Stimulated activated CD4-positive, alpha-beta T cell treated with anti-CD3 and anti-CD28 coated beads, Interleukin-12 subunit alpha, Interleukin-12 subunit beta, amount 100 ng/mL, for 48 hours (primary cell): ENCODE measurements around the gene NRIP1.

ENCODE experiments used
- DNase-seq, 3 donors: peaks; one replicate each; pipeline ENCODE4 v3.0.0-alpha.2; 2020; ENCODE audit warnings: low read depth in 2 of 3, low spot score in 1 of 3

Gene NRIP1, protein sequence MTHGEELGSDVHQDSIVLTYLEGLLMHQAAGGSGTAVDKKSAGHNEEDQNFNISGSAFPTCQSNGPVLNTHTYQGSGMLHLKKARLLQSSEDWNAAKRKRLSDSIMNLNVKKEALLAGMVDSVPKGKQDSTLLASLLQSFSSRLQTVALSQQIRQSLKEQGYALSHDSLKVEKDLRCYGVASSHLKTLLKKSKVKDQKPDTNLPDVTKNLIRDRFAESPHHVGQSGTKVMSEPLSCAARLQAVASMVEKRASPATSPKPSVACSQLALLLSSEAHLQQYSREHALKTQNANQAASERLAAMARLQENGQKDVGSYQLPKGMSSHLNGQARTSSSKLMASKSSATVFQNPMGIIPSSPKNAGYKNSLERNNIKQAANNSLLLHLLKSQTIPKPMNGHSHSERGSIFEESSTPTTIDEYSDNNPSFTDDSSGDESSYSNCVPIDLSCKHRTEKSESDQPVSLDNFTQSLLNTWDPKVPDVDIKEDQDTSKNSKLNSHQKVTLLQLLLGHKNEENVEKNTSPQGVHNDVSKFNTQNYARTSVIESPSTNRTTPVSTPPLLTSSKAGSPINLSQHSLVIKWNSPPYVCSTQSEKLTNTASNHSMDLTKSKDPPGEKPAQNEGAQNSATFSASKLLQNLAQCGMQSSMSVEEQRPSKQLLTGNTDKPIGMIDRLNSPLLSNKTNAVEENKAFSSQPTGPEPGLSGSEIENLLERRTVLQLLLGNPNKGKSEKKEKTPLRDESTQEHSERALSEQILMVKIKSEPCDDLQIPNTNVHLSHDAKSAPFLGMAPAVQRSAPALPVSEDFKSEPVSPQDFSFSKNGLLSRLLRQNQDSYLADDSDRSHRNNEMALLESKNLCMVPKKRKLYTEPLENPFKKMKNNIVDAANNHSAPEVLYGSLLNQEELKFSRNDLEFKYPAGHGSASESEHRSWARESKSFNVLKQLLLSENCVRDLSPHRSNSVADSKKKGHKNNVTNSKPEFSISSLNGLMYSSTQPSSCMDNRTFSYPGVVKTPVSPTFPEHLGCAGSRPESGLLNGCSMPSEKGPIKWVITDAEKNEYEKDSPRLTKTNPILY (N-terminal part only)

DNA sequence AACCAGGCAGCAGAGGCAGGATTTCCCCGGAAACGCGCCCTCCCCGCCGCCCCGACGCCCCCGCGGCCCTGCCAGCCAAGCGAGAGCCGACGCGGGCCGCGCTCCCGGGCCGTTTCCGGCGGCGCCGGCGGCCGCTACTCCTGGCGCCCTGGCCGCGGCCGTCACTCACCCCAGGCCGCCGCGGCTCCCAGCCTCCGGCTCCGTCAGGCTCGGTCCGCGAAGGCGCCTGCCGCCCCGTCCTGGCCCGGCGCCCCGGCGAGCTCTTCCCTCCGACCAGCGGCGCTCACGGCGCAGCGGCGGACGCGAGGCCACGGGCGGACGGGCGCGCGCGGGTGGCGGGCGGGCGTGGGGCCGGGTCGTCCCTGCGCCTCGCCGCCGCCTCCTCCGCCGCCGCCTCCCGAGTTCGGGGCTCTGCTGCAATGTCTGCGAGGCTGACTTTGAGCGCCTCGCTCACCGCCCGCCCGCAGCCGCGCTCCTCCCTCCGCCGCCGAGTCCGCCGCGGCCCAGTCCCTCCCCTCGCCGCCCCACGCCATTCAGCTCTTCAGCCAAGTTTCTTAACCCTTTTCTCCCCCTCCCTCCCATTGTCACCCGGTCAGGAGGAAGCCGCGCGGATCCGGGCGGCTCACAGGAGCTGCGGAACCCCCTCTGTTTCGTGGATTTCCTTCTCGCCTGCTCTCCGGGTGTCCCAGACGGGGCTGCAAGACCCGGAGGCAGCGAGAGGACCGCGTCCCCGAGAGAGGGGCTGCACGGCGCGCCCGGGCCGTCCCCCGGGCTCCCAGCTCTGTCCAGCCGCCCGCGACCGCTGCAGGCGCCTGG lies at the start of gene NRIP1:
Gene NRIP1 (minus strand): TSS at position 425 of the 816 bp plus-strand sequence. CDS start 96,808 bp downstream, outside the sequence.
- peak; percentile 58 to 74 (median 62) for DNase-seq

DNA sequence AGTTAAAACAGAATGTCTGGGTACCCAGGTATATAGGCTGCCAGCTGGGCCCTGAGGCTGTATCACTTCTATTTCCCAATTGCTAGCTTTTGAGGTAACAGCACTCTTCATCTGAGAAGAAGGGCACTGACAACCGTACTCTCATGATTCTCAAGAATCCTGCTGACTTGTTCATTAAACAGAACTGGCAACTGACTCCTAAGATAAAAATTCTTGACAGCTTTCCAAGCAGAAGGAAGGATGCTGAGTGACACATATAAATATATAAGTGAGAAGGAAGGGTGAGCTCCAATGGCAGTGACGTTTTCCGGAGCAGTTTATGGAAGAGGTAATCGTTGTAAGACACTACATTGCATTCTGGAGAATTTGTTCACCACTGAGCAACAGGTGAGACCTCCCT lies 48.1 kb upstream of the NRIP1 start:
- no peak for DNase-seq

DNA sequence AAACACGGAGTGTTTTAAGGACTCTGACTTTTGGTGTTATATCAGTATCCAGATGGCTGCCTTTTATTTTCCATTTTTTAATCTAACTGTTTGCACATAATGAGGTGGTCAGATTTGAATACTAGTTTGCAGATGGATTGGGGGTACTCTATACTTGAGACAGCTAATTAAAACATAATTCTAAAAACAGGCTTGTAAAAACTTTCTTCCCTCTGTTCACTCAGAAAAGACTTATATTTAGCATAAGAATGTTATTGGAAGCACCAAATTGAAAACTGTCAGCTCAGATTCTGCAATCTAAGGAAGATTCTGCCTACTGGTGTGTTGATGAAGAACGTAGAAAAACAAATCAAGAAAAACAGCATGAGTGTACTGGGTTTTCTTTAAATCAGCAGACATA lies 44.0 kb upstream of the NRIP1 start:
- no peak for DNase-seq

DNA sequence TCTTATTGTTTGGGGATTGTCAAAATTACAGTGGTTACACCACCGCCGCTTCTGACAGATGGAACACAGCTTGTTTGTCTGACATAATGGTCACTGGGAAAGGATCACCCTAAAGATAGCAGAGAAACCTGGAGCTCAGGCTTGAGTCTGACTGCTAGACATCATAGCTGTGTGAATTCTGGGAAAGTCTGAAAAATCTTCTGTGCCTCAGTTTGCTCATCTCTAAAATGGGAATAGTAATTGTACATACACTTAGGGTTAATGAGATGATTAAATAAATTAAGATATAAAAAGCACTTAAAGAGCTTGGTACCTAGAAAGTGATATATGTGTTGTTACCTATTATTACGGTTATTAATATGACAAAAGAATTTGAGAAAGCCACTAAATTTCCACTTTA lies 39.7 kb upstream of the NRIP1 start:
- DNase-seq: no peak

DNA sequence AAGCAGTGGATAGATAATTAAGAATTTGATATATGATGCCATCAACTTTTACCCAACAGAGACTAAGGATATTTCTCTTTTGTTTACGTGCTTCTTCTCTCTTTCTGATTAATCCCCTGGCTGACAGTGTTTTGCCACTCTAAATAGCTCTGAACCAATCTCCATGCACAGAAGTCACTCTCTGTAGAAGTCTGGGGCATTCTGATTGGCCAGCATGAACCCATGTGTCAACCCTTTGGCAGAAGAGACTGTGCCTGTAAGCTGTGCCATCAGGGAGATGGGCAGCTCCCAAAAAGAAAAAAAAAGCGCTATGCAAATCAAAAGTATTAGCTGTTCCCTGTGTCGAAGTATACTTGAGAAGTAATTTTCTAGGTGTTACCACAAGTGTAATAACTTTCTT lies 34.1 kb upstream of the NRIP1 start:
- DNase-seq: no peak

DNA sequence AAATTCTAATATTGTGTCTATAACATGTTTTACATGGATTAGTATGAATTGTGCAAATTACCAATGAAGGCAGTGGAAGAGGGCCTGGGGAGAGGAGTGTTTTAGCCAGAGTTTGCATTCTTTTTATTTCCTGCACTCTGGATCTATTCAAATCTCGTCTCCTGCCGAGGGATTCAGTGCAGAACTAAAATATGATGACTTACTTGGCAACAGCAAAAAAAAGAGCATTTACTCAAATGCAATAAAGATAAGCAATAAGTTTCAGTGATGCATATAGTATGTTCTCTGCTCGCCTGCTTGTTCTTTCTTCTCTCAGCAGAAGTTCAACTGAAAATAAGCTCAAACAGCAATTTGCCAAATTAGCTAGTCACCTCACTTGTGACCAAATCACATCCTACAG lies 33.4 kb upstream of the NRIP1 start:
- DNase-seq: no peak

DNA sequence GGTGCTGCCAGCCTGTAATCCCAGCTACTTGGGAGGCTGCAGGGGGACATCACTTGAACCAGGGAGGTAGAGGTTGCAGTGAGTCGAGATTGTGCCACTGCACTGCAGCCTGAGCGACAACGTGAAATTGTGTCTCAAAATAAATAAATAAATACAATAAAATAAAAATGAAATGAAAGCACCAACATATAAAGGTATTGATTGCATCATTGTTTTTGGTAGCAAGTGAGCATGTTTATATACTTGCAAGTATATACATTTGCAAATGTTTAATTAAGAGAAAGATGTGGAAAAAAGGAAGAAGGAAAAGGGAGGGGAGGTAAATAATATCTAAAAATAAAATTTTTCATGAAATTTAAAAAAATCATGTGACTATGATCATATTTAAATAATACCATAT lies 32.8 kb upstream of the NRIP1 start:
- DNase-seq: no peak

DNA sequence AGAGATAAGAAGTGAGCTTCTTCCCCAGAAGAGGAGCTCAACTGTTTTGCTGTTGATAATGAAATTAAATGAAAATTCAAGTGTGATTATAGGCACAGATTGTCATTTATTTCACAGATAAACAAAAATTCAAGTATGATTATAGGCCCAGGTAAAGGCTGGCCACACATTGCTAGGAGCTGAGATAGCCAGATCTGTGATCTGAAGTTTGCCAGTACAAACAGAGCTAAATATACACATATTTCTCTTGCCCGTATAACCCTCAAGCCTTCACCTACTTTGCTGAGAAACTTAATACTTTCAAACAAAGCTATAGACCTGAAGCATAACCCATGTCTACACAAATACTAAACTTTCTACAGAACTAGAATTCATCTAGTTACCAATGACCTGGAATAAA lies 31.3 kb upstream of the NRIP1 start:
- DNase-seq: no peak

DNA sequence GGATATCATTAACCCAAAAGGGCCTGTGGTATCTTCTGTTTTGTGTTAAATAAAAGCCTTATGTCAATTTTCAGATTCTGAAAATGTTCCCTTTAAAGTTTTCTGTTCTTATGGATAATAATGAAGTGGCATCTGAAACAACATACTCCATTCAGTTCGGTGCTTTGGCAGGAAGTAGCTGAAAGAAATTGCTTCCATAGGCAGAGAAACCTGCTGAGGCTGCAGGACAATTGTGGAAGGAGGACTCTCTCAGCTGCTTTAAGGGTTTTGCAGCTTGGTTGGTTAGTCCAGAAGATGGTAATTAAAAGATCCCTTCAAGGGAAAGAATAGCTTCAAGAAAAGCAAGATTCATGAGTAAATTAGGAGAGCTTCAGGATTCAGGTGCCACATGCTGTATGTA lies 30.5 kb upstream of the NRIP1 start:
- DNase-seq: no peak

DNA sequence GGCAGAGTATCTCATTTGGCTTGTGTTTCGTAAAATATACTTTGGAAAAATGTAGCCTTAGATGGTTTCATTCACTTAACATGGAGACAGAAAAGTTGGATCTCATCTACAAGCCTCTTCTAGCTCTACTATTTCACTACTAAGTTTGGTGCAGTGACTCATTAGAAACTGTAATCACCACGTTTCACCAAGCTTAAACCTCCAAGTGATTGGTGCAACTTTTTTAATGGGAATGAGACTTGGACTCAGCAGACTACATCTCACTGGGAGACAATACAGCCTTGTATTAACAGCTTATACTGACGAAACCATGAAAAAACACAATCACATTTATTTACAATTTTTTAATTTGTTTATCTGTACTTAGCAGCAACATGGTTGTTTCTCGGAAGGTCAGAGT lies 29.9 kb upstream of the NRIP1 start:
- DNase-seq: no peak

DNA sequence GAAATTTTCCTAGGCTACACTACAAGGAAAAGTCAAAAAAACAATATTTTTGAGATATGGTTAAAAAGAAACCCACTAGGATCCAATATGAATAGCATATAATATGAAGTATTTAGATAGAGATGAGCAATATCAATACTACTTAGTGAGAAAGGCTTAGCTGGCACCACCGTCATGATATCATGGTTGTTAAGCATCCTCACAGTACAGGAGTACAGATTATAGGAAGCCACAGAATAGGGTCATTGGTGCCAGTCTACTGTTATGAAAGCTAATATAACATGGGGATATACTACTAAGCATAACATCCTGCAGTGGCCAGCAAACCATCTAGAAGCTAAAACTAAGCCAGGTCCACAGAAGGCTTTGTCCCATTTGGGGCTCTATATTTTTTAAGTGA lies 28.4 kb upstream of the NRIP1 start:
- DNase-seq: no peak

DNA sequence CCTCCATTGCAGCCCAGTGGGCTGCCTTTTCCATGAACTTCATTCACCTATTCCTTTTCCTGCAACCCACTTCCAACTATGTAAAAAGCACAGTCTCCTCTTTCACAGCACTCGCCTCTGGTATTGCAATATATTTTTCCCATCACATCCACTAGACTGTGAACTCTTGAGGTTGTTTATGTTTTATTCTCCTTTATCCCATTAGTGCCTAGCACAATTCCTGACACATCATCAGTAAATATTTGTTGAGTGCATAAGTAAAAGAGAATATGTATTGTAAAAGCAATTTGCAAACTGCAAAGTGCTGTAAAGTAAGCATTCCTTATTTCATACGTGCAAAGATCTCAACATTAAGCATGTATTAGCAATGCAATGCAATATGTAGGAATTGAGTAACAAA lies 27.9 kb upstream of the NRIP1 start:
- DNase-seq: no peak

DNA sequence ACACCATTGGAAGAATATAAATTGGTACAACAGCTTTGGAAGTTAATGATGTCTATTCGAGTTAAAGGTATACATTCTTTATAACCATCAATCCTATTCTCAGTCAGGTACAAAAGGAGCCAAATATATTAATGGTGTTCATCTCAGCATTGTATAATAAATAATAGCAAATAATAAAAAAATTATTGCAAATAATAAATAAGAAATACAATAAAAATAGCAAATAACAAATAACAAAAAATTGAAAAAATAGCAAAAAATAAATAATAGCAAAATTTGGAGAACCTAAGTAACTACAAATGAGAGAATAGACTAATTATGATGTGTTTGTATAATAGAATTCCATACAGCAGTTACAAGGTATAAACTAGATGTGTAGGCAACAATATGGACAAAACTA lies 25.6 kb upstream of the NRIP1 start:
- no peak for DNase-seq

DNA sequence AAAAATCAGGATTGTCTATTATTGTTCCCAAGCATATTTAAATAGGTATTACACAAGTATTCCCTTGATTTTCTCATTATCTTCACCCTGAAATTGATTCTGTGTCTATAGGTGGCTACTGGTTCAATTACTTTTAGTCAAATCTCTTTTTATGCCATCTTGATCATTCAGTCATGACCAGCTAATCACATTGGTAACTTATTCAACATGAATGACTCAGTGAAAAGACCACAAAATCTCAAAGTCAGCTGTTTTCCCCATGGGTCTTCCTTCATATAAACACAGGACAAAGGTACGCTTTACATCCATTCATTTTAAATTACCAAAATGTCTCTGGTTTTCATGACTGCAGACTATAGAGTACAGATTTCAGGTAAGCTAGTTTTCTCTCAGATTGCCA lies 23.7 kb upstream of the NRIP1 start:
- no peak for DNase-seq

DNA sequence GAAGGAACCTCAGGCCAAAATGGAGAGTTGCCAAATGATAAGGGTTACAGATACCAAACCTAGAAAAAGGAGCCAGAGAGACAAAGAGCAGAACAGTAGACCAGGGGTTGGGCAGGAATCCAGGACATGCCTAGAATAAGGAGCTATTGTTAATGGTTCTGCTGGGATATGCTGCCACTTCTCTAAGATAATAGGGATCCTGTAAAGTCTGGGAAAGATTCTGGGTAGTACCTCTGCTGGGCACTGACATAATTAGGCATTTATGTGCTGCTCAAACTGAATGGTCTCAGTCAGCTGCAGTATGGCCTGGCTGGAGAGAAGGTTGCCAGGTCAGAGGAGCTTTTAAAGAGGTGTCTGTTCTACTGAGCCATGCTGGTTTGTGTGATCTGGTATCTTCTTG lies 19.9 kb upstream of the NRIP1 start:
- DNase-seq: no peak

DNA sequence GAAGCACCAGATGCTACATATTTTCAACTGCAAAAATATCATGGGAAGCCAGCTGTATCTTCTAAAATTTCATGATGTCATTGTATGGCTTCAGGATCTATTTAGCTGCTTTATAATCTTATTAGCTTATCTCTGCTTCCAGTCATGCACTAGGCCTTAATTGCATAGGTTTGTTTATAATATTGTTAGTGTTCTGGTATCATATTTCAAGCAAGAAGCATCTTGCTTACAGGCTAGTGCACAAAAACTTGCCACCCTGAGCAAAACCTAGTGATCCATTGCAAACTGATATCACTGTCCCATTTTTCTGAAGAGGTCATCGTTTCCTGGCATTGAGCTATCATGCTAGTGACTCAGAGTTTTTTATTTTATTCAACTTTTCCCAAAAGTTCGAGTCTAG lies 15.7 kb upstream of the NRIP1 start:
- no peak for DNase-seq

DNA sequence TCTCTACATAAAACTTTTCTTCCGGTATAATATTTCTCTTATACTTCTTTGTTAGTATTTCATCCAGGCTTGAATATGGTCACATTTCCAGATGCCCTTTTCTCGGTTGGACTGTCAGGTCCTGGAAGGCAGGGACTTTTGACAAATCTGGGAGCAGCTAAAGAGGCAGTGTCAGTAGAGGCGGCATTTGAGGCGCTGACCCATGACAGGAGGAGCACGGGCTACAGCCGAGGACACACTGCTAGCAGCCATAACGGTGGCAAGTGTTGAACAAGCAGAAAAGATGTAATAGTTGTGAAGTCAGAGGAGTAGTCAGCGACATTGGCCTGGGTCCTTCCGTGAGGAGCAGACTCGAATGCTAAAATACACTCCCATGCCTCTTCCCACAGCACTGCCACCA lies 14.5 kb upstream of the NRIP1 start:
- DNase-seq: no peak

DNA sequence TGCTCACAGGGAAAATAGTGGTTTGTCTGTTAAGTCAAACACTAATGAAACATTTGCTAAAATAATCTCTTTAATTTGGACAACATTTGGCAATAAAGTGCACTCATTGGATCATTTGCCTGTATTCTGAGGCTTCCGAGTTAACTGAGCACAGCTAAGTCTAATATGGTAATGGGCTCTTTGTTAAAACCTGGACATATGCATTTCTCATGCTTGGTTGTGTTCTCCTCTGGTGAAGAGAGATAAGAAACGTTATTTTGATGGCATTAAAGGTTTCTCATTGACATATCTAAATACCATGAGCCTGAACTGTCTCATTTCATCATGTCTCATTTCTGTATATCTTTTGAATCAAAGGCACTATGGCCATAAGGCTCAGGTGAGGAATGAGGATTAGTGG lies 13.4 kb upstream of the NRIP1 start:
- no peak for DNase-seq

DNA sequence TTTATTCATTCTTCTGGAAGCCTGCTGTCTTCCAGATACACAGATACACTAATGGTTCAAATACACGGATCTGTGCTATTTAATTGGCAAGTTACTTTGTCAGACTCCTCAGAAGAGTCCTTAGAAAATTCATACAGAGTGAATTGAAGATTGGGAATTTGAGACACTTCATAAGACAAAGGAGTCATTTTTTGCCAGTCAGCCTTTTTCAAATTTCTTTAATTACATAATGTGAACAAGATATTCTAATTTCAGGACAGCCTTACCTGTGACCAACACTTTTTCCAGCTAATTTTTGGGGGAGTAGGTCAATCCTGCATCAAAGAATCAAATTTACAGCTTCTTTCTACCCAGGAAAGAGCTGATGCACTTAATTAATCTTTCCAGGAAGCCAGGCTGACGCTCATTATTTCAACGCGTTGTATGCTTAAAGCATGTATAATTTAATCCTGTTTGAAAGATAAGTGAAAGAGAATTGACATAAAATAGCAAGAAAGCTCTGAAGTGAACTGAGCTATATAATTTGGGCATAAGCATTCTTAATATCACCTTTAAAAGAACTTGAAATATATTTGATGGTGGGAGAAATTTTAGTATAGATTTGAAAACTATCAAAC lies 12.8 kb upstream of the NRIP1 start:
- DNase-seq: no peak

DNA sequence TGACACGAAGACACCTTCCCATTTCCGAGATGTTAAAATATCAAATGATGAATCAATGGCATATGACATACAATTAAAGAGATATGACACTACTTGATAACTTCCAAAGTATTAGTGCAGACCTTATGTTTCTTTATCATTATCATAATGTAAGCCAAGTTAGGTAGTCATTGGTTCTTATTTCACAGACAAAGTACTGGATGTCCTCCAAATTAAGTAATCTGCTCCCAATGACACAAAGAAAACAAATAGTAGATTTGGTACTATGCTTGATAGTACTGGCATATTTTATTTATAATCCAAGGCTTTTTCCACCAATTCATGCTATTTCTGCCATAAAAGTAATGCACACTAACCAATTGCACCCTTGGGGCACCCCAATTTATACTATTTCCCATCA lies 11.9 kb upstream of the NRIP1 start:
- no peak for DNase-seq

DNA sequence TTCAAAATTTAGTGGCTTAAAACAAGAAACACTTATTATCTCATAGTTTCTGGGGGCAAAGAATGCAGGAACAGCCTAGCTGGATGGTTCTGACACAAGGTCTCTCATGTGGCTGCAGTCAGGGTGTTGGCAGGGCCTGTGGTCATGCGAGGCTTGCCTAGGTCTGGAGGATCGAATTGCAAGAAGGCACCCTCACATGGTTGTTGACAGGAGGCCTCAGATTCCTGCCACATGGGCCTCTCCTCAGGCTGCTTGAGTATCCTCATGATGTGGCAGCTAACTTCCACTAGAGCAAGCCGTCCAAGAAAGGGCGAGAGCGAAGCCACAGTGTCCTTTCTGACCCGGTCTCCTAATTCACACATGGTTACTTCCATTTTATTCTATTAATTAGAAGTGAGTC lies 6.2 kb upstream of the NRIP1 start:
- no peak for DNase-seq
